Measurements from ENCODE around the gene CDA.

- TF ChIP-seq CTCF (IDR thresholded peaks at IDR 0.05; ENCODE audit: low read depth, low read length, poor library complexity, severe bottlenecking) (no peak), EZH2phosphoT487 (IDR thresholded peaks at IDR 0.05; ENCODE audit: borderline replicate concordance, low read length) (no peak)
Measured at GRCh38 chr1:20662110-20662475, 73.2 kb downstream of the CDA start.

Measured in DOHH2 (cell line).